SK-N-SH treated with all-trans-retinoic acid at 6 μM for 48 hours (cell line): Measurements from ENCODE around the gene MSRB3.
"Not testable (repeated sequence)": the region's sequence is repeated elsewhere in the genome, so short reads cannot be mapped to it uniquely, and the experiment has no call there.

Source experiments
- ATAC-seq: fragments of 200-7000 bp; cut with Tn5 transposase; 3 replicates; pipeline ENCODE4 v1.9.1; 2020; ENCODE audit warnings: mild to moderate bottlenecking, moderate library complexity
- ARNTL ChIP-seq: fragments of 450-650 bp; formaldehyde crosslinking; IDR thresholded peaks from 2 replicates; pipeline ENCODE4 v1.5.0; 2020; ENCODE audit warnings: low read depth, mild to moderate bottlenecking, moderate library complexity, borderline replicate concordance
- BACH2 ChIP-seq: fragments of 250-450 bp; sonication (Bioruptor Pico); IDR thresholded peaks from 2 replicates; pipeline ENCODE4 v1.9.0; 2021; ENCODE audit warnings: mild to moderate bottlenecking, borderline replicate concordance
- CSDC2 ChIP-seq: fragments of 250-450 bp; sonication (Bioruptor Pico); IDR thresholded peaks from 2 replicates; pipeline ENCODE4 v1.5.0; 2020; ENCODE audit warnings: mild to moderate bottlenecking, moderate library complexity
- ESRRG ChIP-seq: fragments of 250-450 bp; sonication (Bioruptor Pico); IDR thresholded peaks from 2 replicates; pipeline ENCODE4 v1.6.1; 2021; ENCODE audit warnings: mild to moderate bottlenecking
- GLIS3 ChIP-seq: fragments of 250-450 bp; sonication (Bioruptor Pico); IDR thresholded peaks from 2 replicates; pipeline ENCODE4 v1.5.0; 2020; ENCODE audit warnings: mild to moderate bottlenecking, moderate library complexity
- ISL1 ChIP-seq: fragments of 250-450 bp; sonication (Bioruptor Pico); IDR thresholded peaks from 2 replicates; pipeline ENCODE4 v2.1.2; 2022; ENCODE audit warnings: mild to moderate bottlenecking, moderate library complexity
- OSR1 ChIP-seq: fragments of 250-450 bp; sonication (Bioruptor Pico); IDR thresholded peaks from 2 replicates; pipeline ENCODE4 v1.8.0; 2022; ENCODE audit warnings: moderate library complexity, mild to moderate bottlenecking, inconsistent platforms
- PPARA ChIP-seq: fragments of 250-450 bp; sonication (Bioruptor Pico); IDR thresholded peaks from 2 replicates; pipeline ENCODE4 v1.5.0; 2020; ENCODE audit warnings: mild to moderate bottlenecking, borderline replicate concordance
- RARB ChIP-seq: fragments of 250-450 bp; sonication (Bioruptor Pico); IDR thresholded peaks from 2 replicates; pipeline ENCODE4 v1.8.0; 2021; ENCODE audit warnings: mild to moderate bottlenecking, moderate library complexity
- SNAI2 ChIP-seq: fragments of 250-450 bp; sonication (Bioruptor Pico); IDR thresholded peaks from 2 replicates; pipeline ENCODE4 v1.5.0; 2020; ENCODE audit warnings: mild to moderate bottlenecking, moderate library complexity
- TCF4 ChIP-seq: fragments of 250-450 bp; sonication (Bioruptor Pico); IDR thresholded peaks from 2 replicates; pipeline ENCODE4 v1.8.0; 2021; ENCODE audit warnings: mild to moderate bottlenecking, moderate library complexity, borderline replicate concordance
- TOX ChIP-seq: fragments of 250-450 bp; sonication (Bioruptor Pico); IDR thresholded peaks from 2 replicates; pipeline ENCODE4 v1.8.0; 2021; ENCODE audit warnings: mild to moderate bottlenecking, moderate library complexity, borderline replicate concordance
- ZC3H10 ChIP-seq: fragments of 250-450 bp; sonication (Bioruptor Pico); IDR thresholded peaks from 2 replicates; pipeline ENCODE4 v1.5.1; 2021; ENCODE audit warnings: mild to moderate bottlenecking, moderate library complexity
- ZFP3 ChIP-seq: fragments of 250-450 bp; sonication (Bioruptor Pico); IDR thresholded peaks from 2 replicates; pipeline ENCODE4 v1.5.0; 2020; ENCODE audit warnings: mild to moderate bottlenecking, moderate library complexity
- ZFP30 ChIP-seq: fragments of 450-650 bp; formaldehyde crosslinking; IDR thresholded peaks from 2 replicates; pipeline ENCODE4 v1.5.0; 2022; ENCODE audit warnings: mild to moderate bottlenecking, moderate library complexity
- ZNF565 ChIP-seq: fragments of 450-650 bp; formaldehyde crosslinking; conservative IDR thresholded peaks from 2 replicates; pipeline ENCODE4 v1.5.0; 2020; ENCODE audit warnings: low read depth, mild to moderate bottlenecking, moderate library complexity
- ZNF70 ChIP-seq: fragments of 450-650 bp; formaldehyde crosslinking; IDR thresholded peaks from 2 replicates; pipeline ENCODE4 v1.5.0; 2020; ENCODE audit warnings: mild to moderate bottlenecking, moderate library complexity
- ZNF8 ChIP-seq: fragments of 450-650 bp; formaldehyde crosslinking; IDR thresholded peaks from 2 replicates; pipeline ENCODE4 v1.5.0; 2020; ENCODE audit warnings: mild to moderate bottlenecking, moderate library complexity
- TF ChIP-seq, protein P1 (sequence below): fragments of 250-450 bp; sonication (Bioruptor Pico); IDR thresholded peaks from 2 replicates; pipeline ENCODE4 v1.5.0; 2020; ENCODE audit warnings: mild to moderate bottlenecking, moderate library complexity
- TF ChIP-seq, protein P2 (sequence below): fragments of 250-450 bp; sonication (Bioruptor Pico); IDR thresholded peaks from 2 replicates; pipeline ENCODE4 v1.8.0; 2021; ENCODE audit warnings: low read depth, mild to moderate bottlenecking, moderate library complexity, borderline replicate concordance

MSRB3 gene

GRCh38 chr12:65277994-65278575 lies 398 bp upstream of the MSRB3 start:
- TF ChIP-seq ZFP3 (CRISPR knock-in tag) (no peak), ZFP30 (no peak), ZNF70 (CRISPR knock-in tag) (no peak), ZNF565 (CRISPR knock-in tag) (no peak), ESRRG (CRISPR knock-in tag) (no peak), CSDC2 (no peak), SNAI2 (CRISPR knock-in tag) (no peak), TCF4 (CRISPR knock-in tag) (no peak)
- TF ChIP-seq, protein P1, sequence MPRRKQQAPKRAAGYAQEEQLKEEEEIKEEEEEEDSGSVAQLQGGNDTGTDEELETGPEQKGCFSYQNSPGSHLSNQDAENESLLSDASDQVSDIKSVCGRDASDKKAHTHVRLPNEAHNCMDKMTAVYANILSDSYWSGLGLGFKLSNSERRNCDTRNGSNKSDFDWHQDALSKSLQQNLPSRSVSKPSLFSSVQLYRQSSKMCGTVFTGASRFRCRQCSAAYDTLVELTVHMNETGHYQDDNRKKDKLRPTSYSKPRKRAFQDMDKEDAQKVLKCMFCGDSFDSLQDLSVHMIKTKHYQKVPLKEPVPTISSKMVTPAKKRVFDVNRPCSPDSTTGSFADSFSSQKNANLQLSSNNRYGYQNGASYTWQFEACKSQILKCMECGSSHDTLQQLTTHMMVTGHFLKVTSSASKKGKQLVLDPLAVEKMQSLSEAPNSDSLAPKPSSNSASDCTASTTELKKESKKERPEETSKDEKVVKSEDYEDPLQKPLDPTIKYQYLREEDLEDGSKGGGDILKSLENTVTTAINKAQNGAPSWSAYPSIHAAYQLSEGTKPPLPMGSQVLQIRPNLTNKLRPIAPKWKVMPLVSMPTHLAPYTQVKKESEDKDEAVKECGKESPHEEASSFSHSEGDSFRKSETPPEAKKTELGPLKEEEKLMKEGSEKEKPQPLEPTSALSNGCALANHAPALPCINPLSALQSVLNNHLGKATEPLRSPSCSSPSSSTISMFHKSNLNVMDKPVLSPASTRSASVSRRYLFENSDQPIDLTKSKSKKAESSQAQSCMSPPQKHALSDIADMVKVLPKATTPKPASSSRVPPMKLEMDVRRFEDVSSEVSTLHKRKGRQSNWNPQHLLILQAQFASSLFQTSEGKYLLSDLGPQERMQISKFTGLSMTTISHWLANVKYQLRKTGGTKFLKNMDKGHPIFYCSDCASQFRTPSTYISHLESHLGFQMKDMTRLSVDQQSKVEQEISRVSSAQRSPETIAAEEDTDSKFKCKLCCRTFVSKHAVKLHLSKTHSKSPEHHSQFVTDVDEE (CRISPR knock-in tag): no peak

GRCh38 chr12:65279369-65280112 lies 1.1 kb downstream of the MSRB3 start:
- peak; percentile 1; the same call in 2 of the 3 replicates for ATAC-seq
- TF ChIP-seq OSR1 (CRISPR knock-in tag) (no peak), ESRRG (CRISPR knock-in tag) (no peak), ARNTL (CRISPR knock-in tag) (no peak), TCF4 (CRISPR knock-in tag) (no peak), ZNF8 (no peak), TOX (CRISPR knock-in tag) (no peak), BACH2 (CRISPR knock-in tag) (no peak), ISL1 (CRISPR knock-in tag) (no peak), PPARA (CRISPR knock-in tag) (no peak), RARB (CRISPR knock-in tag) (no peak), GLIS3 (CRISPR knock-in tag) (no peak), SNAI2 (CRISPR knock-in tag) (no peak)
- TF ChIP-seq, protein P1 (CRISPR knock-in tag): no peak

More at GRCh38 chr12:65277994-65278575, 398 bp upstream of the MSRB3 start:
- ATAC-seq: peak; percentile 8

DNA sequence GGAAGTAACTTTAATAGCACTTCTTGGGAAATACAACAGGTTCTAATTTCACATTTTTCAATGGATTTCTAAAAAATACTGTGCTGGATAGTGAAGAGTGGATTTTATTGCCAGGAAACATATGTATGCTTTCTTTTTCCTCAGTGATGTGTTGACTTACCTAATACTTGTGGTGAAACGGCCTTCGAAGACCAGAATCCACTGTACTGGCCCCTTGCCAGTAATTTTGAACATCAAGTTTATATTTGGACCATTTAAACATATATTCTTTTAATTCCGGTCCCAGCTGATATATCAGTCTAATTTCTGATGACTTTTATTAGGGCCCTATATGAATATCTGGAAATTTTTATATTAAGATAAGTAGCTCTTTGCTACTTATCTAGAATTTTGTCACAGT lies 1.8 kb downstream of the MSRB3 start:
- no peak for TF ChIP-seq ZC3H10
- TF ChIP-seq, protein P2, sequence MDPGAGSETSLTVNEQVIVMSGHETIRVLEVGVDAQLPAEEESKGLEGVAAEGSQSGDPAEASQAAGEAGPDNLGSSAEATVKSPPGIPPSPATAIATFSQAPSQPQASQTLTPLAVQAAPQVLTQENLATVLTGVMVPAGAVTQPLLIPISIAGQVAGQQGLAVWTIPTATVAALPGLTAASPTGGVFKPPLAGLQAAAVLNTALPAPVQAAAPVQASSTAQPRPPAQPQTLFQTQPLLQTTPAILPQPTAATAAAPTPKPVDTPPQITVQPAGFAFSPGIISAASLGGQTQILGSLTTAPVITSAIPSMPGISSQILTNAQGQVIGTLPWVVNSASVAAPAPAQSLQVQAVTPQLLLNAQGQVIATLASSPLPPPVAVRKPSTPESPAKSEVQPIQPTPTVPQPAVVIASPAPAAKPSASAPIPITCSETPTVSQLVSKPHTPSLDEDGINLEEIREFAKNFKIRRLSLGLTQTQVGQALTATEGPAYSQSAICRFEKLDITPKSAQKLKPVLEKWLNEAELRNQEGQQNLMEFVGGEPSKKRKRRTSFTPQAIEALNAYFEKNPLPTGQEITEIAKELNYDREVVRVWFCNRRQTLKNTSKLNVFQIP (CRISPR knock-in tag): no peak
- no peak for TF ChIP-seq ISL1 (CRISPR knock-in tag)
- TF ChIP-seq ZNF565 (CRISPR knock-in tag): no peak
- no peak for TF ChIP-seq TCF4 (CRISPR knock-in tag)
- no peak for TF ChIP-seq ESRRG (CRISPR knock-in tag)
- TF ChIP-seq GLIS3 (CRISPR knock-in tag): no peak
- TF ChIP-seq, all 23 proteins: peak for 0
- ATAC-seq: no peak

DNA sequence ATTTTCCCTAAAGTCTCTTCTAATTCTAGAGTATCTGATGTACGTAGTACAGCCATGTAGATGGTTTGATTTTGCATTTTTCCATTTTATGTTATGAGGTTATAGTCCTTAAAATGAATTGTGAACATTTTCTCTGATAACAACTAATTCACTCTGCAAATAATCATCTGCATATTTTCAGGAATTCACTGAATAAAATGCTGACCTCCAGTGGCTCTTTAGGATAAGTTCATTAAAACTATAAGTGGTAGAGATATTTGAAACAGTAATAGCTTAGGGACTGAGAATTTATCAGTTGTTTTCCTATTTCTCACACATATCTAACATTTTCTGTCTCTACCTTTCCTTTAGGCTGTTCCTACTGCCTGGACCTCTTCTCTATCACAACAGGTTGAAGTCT lies 4.4 kb downstream of the MSRB3 start:
- no peak for ATAC-seq
- TF ChIP-seq ZC3H10 (no peak), ARNTL (CRISPR knock-in tag) (no peak), TOX (CRISPR knock-in tag) (no peak), ZFP30 (no peak), ZFP3 (CRISPR knock-in tag) (no peak), GLIS3 (CRISPR knock-in tag) (no peak)
- TF ChIP-seq, all 23 proteins: peak for 0

DNA sequence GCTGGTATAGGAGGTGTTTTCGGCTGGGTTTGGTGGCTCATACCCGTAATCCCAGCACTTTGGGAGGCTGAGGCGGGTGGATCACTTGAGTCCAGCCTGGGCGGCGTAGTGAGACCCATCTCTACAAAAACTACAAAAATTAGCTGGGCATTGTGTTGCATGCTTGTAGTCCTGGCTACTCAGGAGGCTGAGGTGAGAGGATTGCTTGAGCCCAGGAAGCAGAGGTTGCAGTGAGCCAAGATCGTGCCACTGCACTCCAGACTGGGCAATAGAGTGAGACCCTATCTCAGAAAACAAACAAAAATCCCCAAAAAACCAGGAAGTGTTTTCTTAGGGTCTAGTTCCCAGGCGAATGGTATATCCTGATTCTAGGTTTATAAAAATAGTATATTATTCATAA lies 7.0 kb downstream of the MSRB3 start:
- not testable (repeated sequence) for ATAC-seq
